ENCODE data around the gene PLD1.

DNA sequence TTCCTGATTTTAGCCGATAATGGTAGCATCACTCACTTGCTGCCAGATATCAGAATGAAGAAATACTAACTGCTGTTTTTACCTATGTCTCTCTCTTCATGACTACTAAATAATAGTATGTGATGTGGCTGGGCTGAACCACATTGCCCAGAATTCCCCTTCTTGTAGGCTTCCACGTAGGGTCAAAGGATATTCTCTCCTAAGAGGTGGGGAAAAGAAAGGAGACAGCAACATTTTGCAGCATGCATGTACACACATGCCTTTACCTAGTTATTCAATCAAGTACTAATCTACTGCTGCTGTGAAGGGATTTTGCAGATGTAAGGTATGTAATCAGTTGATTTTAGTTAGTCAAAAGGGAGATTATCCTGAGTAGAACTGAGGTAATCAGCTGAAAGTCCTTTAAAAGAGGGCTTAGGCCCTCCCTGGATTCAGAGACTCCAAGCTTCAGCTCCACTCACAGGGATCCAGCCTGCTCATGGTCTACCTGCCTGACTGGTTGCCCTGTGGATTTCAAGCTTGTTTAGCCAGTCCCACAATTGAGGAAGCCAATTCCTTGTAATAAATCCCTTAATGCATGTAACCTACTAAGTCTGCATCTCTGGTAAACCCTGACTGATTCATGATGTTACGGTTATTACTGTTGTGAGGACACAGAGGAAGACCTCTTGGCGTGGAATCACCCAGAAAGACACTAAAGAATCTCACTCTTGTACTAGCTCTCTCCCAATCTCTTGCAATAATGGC lies 20.4 kb downstream of the PLD1 start:
- TF ChIP-seq POLR2A (IDR thresholded peaks at IDR 0.05) (no peak), CTCF (IDR thresholded peaks at IDR 0.05) (no peak), POLR2AphosphoS5 (IDR thresholded peaks at IDR 0.05) (no peak), EP300 (IDR thresholded peaks at IDR 0.05) (no peak)
